Ovary (tissue), 3 donors: ENCODE data around the gene MRAP2.

Experiments used
- CTCF ChIP-seq, 3 donors: fragments of 450-650 bp in 2 of 3; fragments of 200-600 bp in 1 of 3; IDR thresholded peaks; one replicate each; pipeline versions ENCODE4 v1.5.1 to v1.8.0; 2016 to 2022; ENCODE audit warnings: antibody characterized with exemption in 3 of 3, mild to moderate bottlenecking in 1 of 3
- EP300 ChIP-seq: sonication (generic); formaldehyde crosslinking; IDR thresholded peaks from one replicate; pipeline ENCODE4 v1.6.1; 2017; ENCODE audit warnings: antibody characterized with exemption
- POLR2A ChIP-seq: fragments of 450-650 bp; IDR thresholded peaks from one replicate; pipeline ENCODE4 v1.6.1; 2017; ENCODE audit warnings: antibody characterized with exemption, mild to moderate bottlenecking, moderate library complexity
- donor health status: DM: no; HTN: no; CAD: no.

- TF ChIP-seq POLR2A (no peak), EP300 (no peak), CTCF (IDR thresholded peaks at IDR 0.05) (no peak)
These were observed 49.2 kb upstream of the MRAP2 start for GRCh38 chr6:83984411-83984810.
